Measurements from ENCODE around the gene CCDC47. TPM values are rescaled to one million over a fixed set of nuclear protein-coding genes. Genes with fewer than 3 reads are reported as not detected.

The CCDC47 gene
- total and polyA plus RNA-seq, 2 of the 4 experiments (the other 2 are of a cell fraction) = 45.7 to 62.0 TPM

GRCh38 chr17:63704836-63705235 is 68.6 kb downstream of the CCDC47 start:
- Histone ChIP-seq H3K18ac (ENCODE audit: low read depth, low read length) (no peak overlapping the region), H2BK20ac (ENCODE audit: low read depth, low read length) (no peak overlapping the region), H3K4me2 (ENCODE audit: low read depth, low read length) (no peak overlapping the region), H3K9me3 (ENCODE audit: control insufficient read depth, insufficient read depth, low read length) (no peaks in the 10 kb centered on the region), H3K79me1 (ENCODE audit: low read depth in 1 of 2, low read length in 2 of 2) (peaks cover 0 to 20% of the 10 kb centered on the region in 2 experiments; a peak in 2 of 4 replicates), H4K20me1 (ENCODE audit: insufficient read depth, low read length) (no peaks in the 10 kb centered on the region), H2AK9ac (replicated peaks; ENCODE audit: low read depth, low read length, poor library complexity) (no peak overlapping the region), H3K27me3 (ENCODE audit: control insufficient read depth, insufficient read depth, low read length) (no peaks in the 10 kb centered on the region), H3K23ac (ENCODE audit: low read depth, low read length) (no peak overlapping the region), H3K9me1 (ENCODE audit: insufficient read depth, low read length) (no peaks in the 10 kb centered on the region), H2BK120ac (ENCODE audit: low read depth, low read length) (no peak overlapping the region), H3K27ac (ENCODE audit: insufficient read depth, low read length) (no peak overlapping the region), H2BK15ac (ENCODE audit: low read depth, low read length) (no peak overlapping the region), H3K36me3 (ENCODE audit: control insufficient read depth, insufficient read depth, low read length) (peaks cover 37% of the 10 kb centered on the region), H4K5ac (ENCODE audit: low read depth, low read length) (no peak overlapping the region), H4K8ac (ENCODE audit: low read depth in 2 of 2, low read length in 2 of 2) (no peak overlapping the region), H3K4me3 (ENCODE audit: insufficient read depth, low read depth, low read length) (no peak overlapping the region), H3K56ac (ENCODE audit: extremely low read depth, insufficient read depth, low read length) (no peak overlapping the region), H4K91ac (ENCODE audit: insufficient read depth, low read depth, low read length) (no peak overlapping the region), H3K4me1 (ENCODE audit: control insufficient read depth, insufficient read depth, low read length) (no peaks in the 10 kb centered on the region), H2AK5ac (ENCODE audit: low read depth, low read length) (no peak overlapping the region), H3K14ac (replicated peaks; ENCODE audit: low read depth, low read length) (no peak overlapping the region), H3K9ac (ENCODE audit: low read depth, low read length) (no peak overlapping the region), H2BK5ac (ENCODE audit: low read depth, low read length, poor library complexity, severe bottlenecking) (no peak overlapping the region), H2AFZ (replicated peaks; ENCODE audit: low read length, poor library complexity) (no peak overlapping the region), H3K4ac (ENCODE audit: low read depth, low read length) (no peak overlapping the region)
- intact Hi-C loops (cut with micrococcal nuclease) (no loop called here), dilution Hi-C loops (cut with HindIII; ENCODE audit: low sequenced_read_pairs, unreplicated experiment) (no loop called here), in situ Hi-C loops (cut with MboI; ENCODE audit: low sequenced_read_pairs) (no loop called here)
- POLR2A ChIA-PET (ENCODE audit: unreplicated experiment) = no interaction called here
- CTCF ChIA-PET = no interaction called here
- WGBS, 2 experiments (ENCODE audit: extremely low coverage in 2 of 2, insufficient read length in 1 of 2) = no CpG with 5 or more reads among the region's 9 CpGs
- TF ChIP-seq SMC3 (IDR thresholded peaks at IDR 0.05; ENCODE audit: low read depth, low read length) (no peak), NFE2L2 (IDR thresholded peaks at IDR 0.05; ENCODE audit: low read depth, low read length) (no peak), RCOR1 (IDR thresholded peaks at IDR 0.05; ENCODE audit: insufficient replicate concordance, low read length) (no peak), CTCF (conservative IDR thresholded peaks at IDR 0.05; ENCODE audit: low read depth, low read length) (no peak), CEBPB (IDR thresholded peaks at IDR 0.05; ENCODE audit: low read depth, low read length) (no peak), RFX5 (IDR thresholded peaks at IDR 0.05; ENCODE audit: low read depth, low read length) (no peak), FOS (IDR thresholded peaks at IDR 0.05; ENCODE audit: low read depth, low read length) (no peak), BHLHE40 (IDR thresholded peaks at IDR 0.05; ENCODE audit: low read depth, low read length) (no peak)
- no peak for ATAC-seq (ENCODE audit: low read depth)
- DNase-seq = no peak
- no TSS peak for BruUV-seq (replicated peaks)
